HL-60 (cell line): ENCODE measurements around the gene ZNF266.

ENCODE experiments used
- DNase-seq, 2 experiments: peaks; one replicate each; pipeline ENCODE4 v3.0.0-alpha.2; 2010 to 2020; ENCODE audit warnings: low read depth in 1 of 2, low spot score in 1 of 2
- H3K27ac ChIP-seq: fragments of 250-450 bp; sonication (Bioruptor Pico); replicated peaks from 2 replicates; pipeline ENCODE4 v1.5.1; 2020; ENCODE audit warnings: mild to moderate bottlenecking, moderate library complexity
- H3K27me3 ChIP-seq: fragments of 250-450 bp; sonication (Bioruptor Pico); 2 replicates; pipeline ENCODE4 v1.5.1; 2021; ENCODE audit warnings: mild to moderate bottlenecking, moderate library complexity; ENCODE audit not compliant: insufficient read depth, poor library complexity, severe bottlenecking
- H3K4me3 ChIP-seq: replicated peaks from 2 replicates; pipeline ENCODE4 v1.5.1; 2011; ENCODE audit warnings: mild to moderate bottlenecking, control low read depth, low read length; ENCODE audit not compliant: insufficient read depth
- GABPA ChIP-seq: IDR thresholded peaks from 2 replicates; pipeline ENCODE4 v1.6.1; 2012; ENCODE audit warnings: low read depth
- POLR2AphosphoS5 ChIP-seq: IDR thresholded peaks from 2 replicates; pipeline ENCODE4 v1.6.1; 2012; ENCODE audit warnings: low read depth
- SPI1 ChIP-seq: IDR thresholded peaks from 2 replicates; pipeline ENCODE4 v1.6.1; 2012; ENCODE audit warnings: low read depth, mild to moderate bottlenecking, borderline replicate concordance
- TF ChIP-seq, protein P1 (sequence below): IDR thresholded peaks from one replicate; pipeline ENCODE4 v1.5.1; 2011; ENCODE audit warnings: low read length, control low read depth, inconsistent platforms; ENCODE audit not compliant: insufficient read depth
- TF ChIP-seq, protein P2 (sequence below): IDR thresholded peaks from 2 replicates; pipeline ENCODE4 v1.6.1; 2012; ENCODE audit warnings: low read depth; ENCODE audit not compliant: insufficient replicate concordance

Gene ZNF266

DNA sequence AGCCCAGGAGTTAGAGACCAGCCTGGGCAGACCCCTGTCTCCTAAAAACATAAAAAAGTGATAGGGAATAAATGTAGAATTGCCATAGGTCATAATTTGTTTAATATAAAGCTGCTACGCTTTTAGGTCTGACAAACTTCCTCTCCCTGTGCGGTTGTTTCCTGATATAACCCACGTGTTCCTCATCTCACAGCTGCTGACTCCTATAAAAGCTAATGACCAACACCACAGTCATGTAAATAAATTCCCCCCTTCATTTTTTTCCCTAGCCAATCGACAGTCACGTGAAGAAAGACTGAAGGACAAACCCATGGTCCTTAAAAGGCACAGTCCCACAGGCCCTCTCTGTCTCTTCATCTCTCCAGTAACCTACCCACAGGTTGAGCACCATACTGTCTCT is 27.5 kb downstream of the ZNF266 start:
- H3K4me3 ChIP-seq, result no peak overlapping the region
- DNase-seq, result no peak
- H3K27me3 ChIP-seq, result no peaks in the 10 kb centered on the region
- TF ChIP-seq POLR2AphosphoS5 (no peak), GABPA (no peak), SPI1 (no peak)
- TF ChIP-seq, protein P1, sequence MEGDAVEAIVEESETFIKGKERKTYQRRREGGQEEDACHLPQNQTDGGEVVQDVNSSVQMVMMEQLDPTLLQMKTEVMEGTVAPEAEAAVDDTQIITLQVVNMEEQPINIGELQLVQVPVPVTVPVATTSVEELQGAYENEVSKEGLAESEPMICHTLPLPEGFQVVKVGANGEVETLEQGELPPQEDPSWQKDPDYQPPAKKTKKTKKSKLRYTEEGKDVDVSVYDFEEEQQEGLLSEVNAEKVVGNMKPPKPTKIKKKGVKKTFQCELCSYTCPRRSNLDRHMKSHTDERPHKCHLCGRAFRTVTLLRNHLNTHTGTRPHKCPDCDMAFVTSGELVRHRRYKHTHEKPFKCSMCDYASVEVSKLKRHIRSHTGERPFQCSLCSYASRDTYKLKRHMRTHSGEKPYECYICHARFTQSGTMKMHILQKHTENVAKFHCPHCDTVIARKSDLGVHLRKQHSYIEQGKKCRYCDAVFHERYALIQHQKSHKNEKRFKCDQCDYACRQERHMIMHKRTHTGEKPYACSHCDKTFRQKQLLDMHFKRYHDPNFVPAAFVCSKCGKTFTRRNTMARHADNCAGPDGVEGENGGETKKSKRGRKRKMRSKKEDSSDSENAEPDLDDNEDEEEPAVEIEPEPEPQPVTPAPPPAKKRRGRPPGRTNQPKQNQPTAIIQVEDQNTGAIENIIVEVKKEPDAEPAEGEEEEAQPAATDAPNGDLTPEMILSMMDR, result no peak
- TF ChIP-seq, protein P2, sequence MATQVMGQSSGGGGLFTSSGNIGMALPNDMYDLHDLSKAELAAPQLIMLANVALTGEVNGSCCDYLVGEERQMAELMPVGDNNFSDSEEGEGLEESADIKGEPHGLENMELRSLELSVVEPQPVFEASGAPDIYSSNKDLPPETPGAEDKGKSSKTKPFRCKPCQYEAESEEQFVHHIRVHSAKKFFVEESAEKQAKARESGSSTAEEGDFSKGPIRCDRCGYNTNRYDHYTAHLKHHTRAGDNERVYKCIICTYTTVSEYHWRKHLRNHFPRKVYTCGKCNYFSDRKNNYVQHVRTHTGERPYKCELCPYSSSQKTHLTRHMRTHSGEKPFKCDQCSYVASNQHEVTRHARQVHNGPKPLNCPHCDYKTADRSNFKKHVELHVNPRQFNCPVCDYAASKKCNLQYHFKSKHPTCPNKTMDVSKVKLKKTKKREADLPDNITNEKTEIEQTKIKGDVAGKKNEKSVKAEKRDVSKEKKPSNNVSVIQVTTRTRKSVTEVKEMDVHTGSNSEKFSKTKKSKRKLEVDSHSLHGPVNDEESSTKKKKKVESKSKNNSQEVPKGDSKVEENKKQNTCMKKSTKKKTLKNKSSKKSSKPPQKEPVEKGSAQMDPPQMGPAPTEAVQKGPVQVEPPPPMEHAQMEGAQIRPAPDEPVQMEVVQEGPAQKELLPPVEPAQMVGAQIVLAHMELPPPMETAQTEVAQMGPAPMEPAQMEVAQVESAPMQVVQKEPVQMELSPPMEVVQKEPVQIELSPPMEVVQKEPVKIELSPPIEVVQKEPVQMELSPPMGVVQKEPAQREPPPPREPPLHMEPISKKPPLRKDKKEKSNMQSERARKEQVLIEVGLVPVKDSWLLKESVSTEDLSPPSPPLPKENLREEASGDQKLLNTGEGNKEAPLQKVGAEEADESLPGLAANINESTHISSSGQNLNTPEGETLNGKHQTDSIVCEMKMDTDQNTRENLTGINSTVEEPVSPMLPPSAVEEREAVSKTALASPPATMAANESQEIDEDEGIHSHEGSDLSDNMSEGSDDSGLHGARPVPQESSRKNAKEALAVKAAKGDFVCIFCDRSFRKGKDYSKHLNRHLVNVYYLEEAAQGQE, result no peak
- H3K27ac ChIP-seq, result no peak overlapping the region

GRCh38 chr19:9406798-9407352 is 28.5 kb downstream of the ZNF266 start:
- H3K27ac ChIP-seq, result peak overlapping the region; percentile 60
- peak overlapping the region; percentile 58 for H3K4me3 ChIP-seq
- no peaks in the 10 kb centered on the region for H3K27me3 ChIP-seq
- TF ChIP-seq GABPA (peak; percentile 98), SPI1 (peak; percentile 72), POLR2AphosphoS5 (peak; percentile 47; the same call in 1 of the 2 replicates)
- TF ChIP-seq, protein P2, result no peak
- TF ChIP-seq, protein P1, result no peak
- peak; percentile 88 to 89 for DNase-seq

DNA sequence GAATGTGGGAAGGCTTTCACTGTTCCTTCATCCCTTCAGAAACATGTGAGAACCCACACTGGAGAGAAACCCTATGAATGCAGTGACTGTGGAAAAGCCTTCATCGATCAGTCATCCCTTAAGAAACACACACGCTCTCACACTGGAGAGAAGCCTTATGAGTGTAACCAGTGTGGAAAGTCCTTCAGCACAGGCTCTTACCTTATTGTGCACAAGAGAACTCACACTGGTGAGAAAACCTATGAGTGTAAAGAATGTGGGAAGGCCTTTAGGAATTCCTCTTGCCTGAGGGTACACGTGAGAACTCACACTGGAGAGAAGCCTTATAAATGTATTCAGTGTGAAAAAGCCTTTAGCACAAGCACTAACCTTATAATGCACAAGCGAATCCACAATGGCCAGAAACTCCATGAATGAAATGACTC is 54.0 kb downstream of the ZNF266 start:
- no peak for DNase-seq
- TF ChIP-seq, protein P1, result no peak
- no peak for TF ChIP-seq POLR2AphosphoS5
- TF ChIP-seq SPI1, result no peak
- TF ChIP-seq, protein P2, result no peak
- no peak for TF ChIP-seq GABPA
- Histone ChIP-seq H3K27ac (no peak overlapping the region), H3K4me3 (no peak overlapping the region), H3K27me3 (no peaks in the 10 kb centered on the region)
